ENCODE data around the gene UQCC2. TPM values are rescaled to one million over a fixed set of nuclear protein-coding genes. Genes with fewer than 3 reads are reported as not detected.

Gene UQCC2
- total and polyA plus RNA-seq, 2 of the 8 experiments (the other 6 are each of a cell fraction or from before 2014, with no cell fraction given): 52.1 to 104 TPM

DNA sequence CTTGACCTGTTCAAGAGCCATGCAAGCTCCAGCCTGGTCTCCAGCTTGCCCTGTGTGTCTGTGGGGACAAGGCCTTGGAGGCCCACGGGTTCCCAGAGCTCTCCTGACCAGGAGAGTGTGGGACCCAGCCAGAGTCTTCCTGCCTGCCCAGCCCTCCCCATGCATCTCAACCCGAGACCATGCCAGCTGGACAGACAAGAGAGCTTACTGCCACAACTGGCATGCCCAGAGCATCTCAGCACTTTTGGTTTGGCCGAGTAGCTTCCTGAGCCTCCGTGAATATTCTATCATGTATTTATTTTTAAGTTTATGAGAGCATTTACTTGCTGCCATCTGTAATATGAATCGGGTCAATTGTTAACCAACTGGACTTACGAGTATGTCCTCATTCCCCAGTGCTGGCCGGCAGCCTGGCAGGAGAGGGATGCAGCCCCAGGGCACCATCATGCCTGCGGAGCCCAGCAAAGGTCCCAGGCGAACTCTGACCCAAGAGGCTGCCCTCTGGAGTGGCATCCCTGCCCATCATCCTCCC is 20.3 kb upstream of the UQCC2 start:
- no peaks in the 10 kb centered on the region for H3K23me2 ChIP-seq (ENCODE audit: low read depth, low read length)
- WGBS, 2 experiments (ENCODE audit: extremely low coverage in 1 of 2, insufficient coverage in 1 of 2, insufficient read length in 1 of 2, insufficient replicate concordance in 2 of 2, low coverage in 1 of 2, low lambda C conversion rate in 2 of 2, missing lambda C conversion rate in 1 of 2): 89% methylated on average over 9 of the region's 9 CpGs; no CpG with 5 or more reads in 1 of the 2 experiments
- POLR2A ChIA-PET (ENCODE audit: partially characterized antibody): interaction anchor here (0.7 kb wide), 1 partner anchor 11 kb away, joined by 3 read pairs; no protein-coding TSS in a partner anchor
- TF ChIP-seq TAF7 (optimal IDR thresholded peaks at IDR 0.05; ENCODE audit: borderline replicate concordance, low read depth, low read length): no peak
- TF ChIP-seq BRCA1 (IDR thresholded peaks at IDR 0.05; ENCODE audit: low read depth, low read length): no peak
- no peak for TF ChIP-seq ASH2L (IDR thresholded peaks at IDR 0.05; ENCODE audit: low read length)
- no peak for TF ChIP-seq HDAC2 (IDR thresholded peaks at IDR 0.05; ENCODE audit: borderline replicate concordance in 1 of 2, low read depth in 2 of 2, low read length in 2 of 2)
- TF ChIP-seq EZH2 (IDR thresholded peaks at IDR 0.05; ENCODE audit: low read depth, low read length, severe bottlenecking): no peak
- no peak for TF ChIP-seq SAP30 (IDR thresholded peaks at IDR 0.05; ENCODE audit: insufficient read depth, insufficient replicate concordance, low read length)
- TF ChIP-seq ATF2 (IDR thresholded peaks at IDR 0.05; ENCODE audit: low read length): no peak
- TF ChIP-seq SP1 (IDR thresholded peaks at IDR 0.05; ENCODE audit: low read depth, low read length): no peak
- no peak for TF ChIP-seq TBP (IDR thresholded peaks at IDR 0.05; ENCODE audit: low read depth, low read length)
- TF ChIP-seq GTF2F1 (IDR thresholded peaks at IDR 0.05; ENCODE audit: borderline replicate concordance, low read depth, low read length): no peak
- TF ChIP-seq NANOG (IDR thresholded peaks at IDR 0.05; ENCODE audit: insufficient read depth, low read depth, low read length, poor library complexity, severe bottlenecking): no peak

More for the DNA sequence above, 20.3 kb upstream of the UQCC2 start:
- FAIRE-seq: no peak
- Histone ChIP-seq H2AK5ac (ENCODE audit: low read depth, low read length) (no peak overlapping the region), H4K91ac (replicated peaks; ENCODE audit: insufficient read length, low read length) (no peak overlapping the region), H3K79me1 (ENCODE audit: low read depth, low read length) (no peaks in the 10 kb centered on the region), H3K27me3 (replicated peaks in 1 of 4; ENCODE audit: control insufficient read depth in 3 of 4, extremely low read depth in 1 of 4, insufficient read depth in 3 of 4, low read length in 3 of 4) (peaks cover 0 to 6% (median 0%) of the 10 kb centered on the region in 4 experiments; a peak in 3 of 7 replicates), H4K5ac (ENCODE audit: insufficient read length, low read depth, low read length) (no peak overlapping the region), H4K20me1 (replicated peaks in 1 of 2; ENCODE audit: control insufficient read depth in 1 of 2, insufficient read depth in 2 of 2, low read length in 2 of 2) (no peaks in the 10 kb centered on the region), H2AFZ (ENCODE audit: low read length) (no peak overlapping the region), H3K23ac (ENCODE audit: insufficient read length) (no peak overlapping the region), H2BK15ac (ENCODE audit: low read length) (no peak overlapping the region), H2BK5ac (ENCODE audit: low read depth, low read length) (no peak overlapping the region), H3K4me3 (ENCODE audit: extremely low read depth in 1 of 4, insufficient read depth in 2 of 4, low read depth in 3 of 4, low read length in 4 of 4) (no peak overlapping the region), H3K4me1 (replicated peaks in 1 of 4; ENCODE audit: control insufficient read depth in 3 of 4, insufficient read depth in 4 of 4, low read length in 3 of 4) (peaks cover 0 to 2% (median 0%) of the 10 kb centered on the region in 4 experiments; a peak in 4 of 7 replicates), H3K56ac (replicated peaks; ENCODE audit: insufficient read length, low read depth, low read length) (no peak overlapping the region), H3K4me2 (ENCODE audit: insufficient read depth in 1 of 2, low read depth in 2 of 2, low read length in 2 of 2) (no peak overlapping the region), H2BK12ac (ENCODE audit: low read depth, low read length) (no peak overlapping the region), H3K36me3 (ENCODE audit: control insufficient read depth in 2 of 4, insufficient read depth in 4 of 4, low read length in 3 of 4) (no peaks in the 10 kb centered on the region), H3K9ac (replicated peaks in 1 of 4; ENCODE audit: extremely low read depth in 1 of 4, low read depth in 3 of 4, low read length in 3 of 4) (no peak overlapping the region), H3K79me2 (ENCODE audit: control insufficient read depth in 1 of 2, insufficient read depth in 2 of 2, low read length in 2 of 2) (no peaks in the 10 kb centered on the region), H2BK120ac (replicated peaks; ENCODE audit: low read depth, low read length) (no peak overlapping the region), H4K8ac (ENCODE audit: extremely low read depth, insufficient read depth, low read length) (no peak overlapping the region; the same call in 1 of the 2 replicates), H3K9me3 (ENCODE audit: insufficient read depth in 2 of 2, low read depth in 1 of 2, low read length in 1 of 2) (no peaks in the 10 kb centered on the region; a peak in 1 of 4 replicates), H3K27ac (ENCODE audit: low read depth, low read length) (no peak overlapping the region), H3K14ac (ENCODE audit: insufficient read length) (no peak overlapping the region), H2BK20ac (ENCODE audit: low read length) (no peak overlapping the region), H3K4ac (replicated peaks; ENCODE audit: insufficient read length, low read depth, low read length) (no peak overlapping the region), H3K18ac (ENCODE audit: extremely low read depth, low read length) (no peak overlapping the region)
- CTCF ChIA-PET (ENCODE audit: partially characterized antibody): interaction anchor here (0.6 to 2.6 kb wide), 13 partner anchors 8 to 432 kb away, joined by 3 to 10 read pairs (median 3); partner anchors contain the start of gene UQCC2
- no peak for DNase-seq (ENCODE audit: low read depth in 1 of 2, low spot score in 2 of 2)
